K562 (cell line): ENCODE data around the gene MLKL.

Source experiments
- ATF2 ChIP-seq: sonication (generic); formaldehyde crosslinking; IDR thresholded peaks from 2 replicates; pipeline ENCODE4 v1.8.1; 2022; ENCODE audit warnings: missing genetic modification reagents
- MAZ ChIP-seq, 2 experiments: fragments of 450-650 bp in 1 of 2; sonication (generic) in 1 of 2; formaldehyde crosslinking; IDR thresholded peaks in 1 of 2; conservative IDR thresholded peaks in 1 of 2; 2 replicates each; pipeline versions ENCODE4 v1.4.0 to v1.5.0; 2020; ENCODE audit warnings: mild to moderate bottlenecking in 1 of 2, missing genetic modification reagents in 1 of 2
- NFIC ChIP-seq: fragments of 450-650 bp; IDR thresholded peaks from 2 replicates; pipeline ENCODE4 v1.6.1; 2017; ENCODE audit warnings: mild to moderate bottlenecking, inconsistent platforms
- OTX1 ChIP-seq: fragments of 450-650 bp; formaldehyde crosslinking; IDR thresholded peaks from 2 replicates; pipeline ENCODE4 v1.4.0; 2022; ENCODE audit warnings: mild to moderate bottlenecking
- POLR2A ChIP-seq: fragments of 450-650 bp; conservative IDR thresholded peaks from 2 replicates; pipeline ENCODE4 v1.6.1; 2016
- SRF ChIP-seq, 2 experiments: fragments of 250-450, 450-650 bp in 1 of 2; sonication (Bioruptor Pico) in 1 of 2; sonication (generic) in 1 of 2; formaldehyde crosslinking; IDR thresholded peaks; 2 replicates each; pipeline versions ENCODE4 v1.5.0 to v1.5.1; 2020 to 2022; ENCODE audit warnings: mild to moderate bottlenecking in 1 of 2, missing genetic modification reagents in 1 of 2
- TF ChIP-seq, protein P1 (sequence below): sonication (generic); formaldehyde crosslinking; IDR thresholded peaks from 2 replicates; pipeline ENCODE4 v1.9.0; 2022; ENCODE audit warnings: mild to moderate bottlenecking, missing genetic modification reagents
- TF ChIP-seq, protein P2 (sequence below), 2 experiments: IDR thresholded peaks; 2 replicates each; pipeline ENCODE4 v1.6.1; 2011; ENCODE audit warnings: borderline replicate concordance in 1 of 2, control low read depth in 1 of 2, low read depth in 1 of 2, low read length in 1 of 2, mild to moderate bottlenecking in 1 of 2, mixed read lengths in 1 of 2, moderate library complexity in 1 of 2; ENCODE audit not compliant: insufficient read depth in 1 of 2, insufficient read length in 1 of 2, poor library complexity in 1 of 2, severe bottlenecking in 1 of 2; ENCODE audit errors: extremely low read depth in 1 of 2

GRCh38 chr16:74660383-74660782 lies 40.3 kb downstream of the MLKL start:
- no peak for TF ChIP-seq NFIC
- TF ChIP-seq OTX1: no peak
- no peak for TF ChIP-seq POLR2A
- TF ChIP-seq, protein P1, sequence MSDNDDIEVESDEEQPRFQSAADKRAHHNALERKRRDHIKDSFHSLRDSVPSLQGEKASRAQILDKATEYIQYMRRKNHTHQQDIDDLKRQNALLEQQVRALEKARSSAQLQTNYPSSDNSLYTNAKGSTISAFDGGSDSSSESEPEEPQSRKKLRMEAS: no peak
- TF ChIP-seq SRF (CRISPR knock-in tag; IDR thresholded peaks at IDR 0.05): no peak
- TF ChIP-seq ATF2: no peak
- TF ChIP-seq MAZ (CRISPR knock-in tag; conservative IDR thresholded peaks at IDR 0.05 in 1 of 2, IDR thresholded peaks at IDR 0.05 in 1 of 2): no peak
- TF ChIP-seq, protein P2, sequence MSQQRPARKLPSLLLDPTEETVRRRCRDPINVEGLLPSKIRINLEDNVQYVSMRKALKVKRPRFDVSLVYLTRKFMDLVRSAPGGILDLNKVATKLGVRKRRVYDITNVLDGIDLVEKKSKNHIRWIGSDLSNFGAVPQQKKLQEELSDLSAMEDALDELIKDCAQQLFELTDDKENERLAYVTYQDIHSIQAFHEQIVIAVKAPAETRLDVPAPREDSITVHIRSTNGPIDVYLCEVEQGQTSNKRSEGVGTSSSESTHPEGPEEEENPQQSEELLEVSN (IDR thresholded peaks at IDR 0.05; ENCODE audit: borderline replicate concordance in 1 of 2, extremely low read depth in 1 of 2, insufficient read depth in 1 of 2, insufficient read length in 1 of 2, low read depth in 1 of 2, low read length in 1 of 2, poor library complexity in 1 of 2, severe bottlenecking in 1 of 2): no peak
